Nephron progenitor cell (in vitro differentiated cells): ENCODE results near the gene ZFAND6.
A peak's percentile ranks its signal among the peaks of the same experiment; 100 is the strongest.

Source experiments
- DNase-seq: peaks from one replicate; pipeline ENCODE4 v3.0.0; 2021
- H3K27ac Mint-ChIP-seq: 2 replicates; pipeline ENCODE4 v1.8.0; 2021; ENCODE audit warnings: mild to moderate bottlenecking, moderate library complexity, mixed read lengths
- H3K27me3 Mint-ChIP-seq: 2 replicates; pipeline ENCODE4 v1.8.0; 2021; ENCODE audit warnings: mild to moderate bottlenecking, low read depth, mixed read lengths; ENCODE audit not compliant: poor library complexity
- H3K36me3 Mint-ChIP-seq: 2 replicates; pipeline ENCODE4 v1.8.0; 2021; ENCODE audit warnings: low read depth, mixed read lengths
- H3K4me1 Mint-ChIP-seq: 2 replicates; pipeline ENCODE4 v1.8.0; 2021; ENCODE audit warnings: mixed read lengths
- H3K4me3 Mint-ChIP-seq: 2 replicates; pipeline ENCODE4 v1.8.0; 2021; ENCODE audit warnings: mild to moderate bottlenecking, moderate library complexity, mixed read lengths
- H3K9me3 Mint-ChIP-seq: 2 replicates; pipeline ENCODE4 v1.8.0; 2021; ENCODE audit warnings: mild to moderate bottlenecking, moderate library complexity, mixed read lengths
- CTCF ChIP-seq: fragments of 200-600 bp; sonication (generic); IDR thresholded peaks from 2 replicates; pipeline ENCODE4 v1.5.0; 2021; ENCODE audit warnings: antibody characterized with exemption

The ZFAND6 gene

GRCh38 chr15:80087104-80087503 is 27.6 kb downstream of the ZFAND6 start:
- Mint-ChIP-seq H3K9me3 (peaks cover 20% of the 10 kb centered on the region), H3K4me1 (no peaks in the 10 kb centered on the region)

GRCh38 chr15:80090041-80090440 is 30.6 kb downstream of the ZFAND6 start:
- DNase-seq: no peak
- no peak overlapping the region for H3K4me3 Mint-ChIP-seq
- H3K27ac Mint-ChIP-seq: no peak overlapping the region
- peaks cover 2% of the 10 kb centered on the region for H3K4me1 Mint-ChIP-seq
- H3K9me3 Mint-ChIP-seq: peaks cover 20% of the 10 kb centered on the region
- TF ChIP-seq CTCF: no peak
- peaks cover 45% of the 10 kb centered on the region for H3K36me3 Mint-ChIP-seq
- H3K27me3 Mint-ChIP-seq: no peaks in the 10 kb centered on the region

More at GRCh38 chr15:80087104-80087503, 27.6 kb downstream of the ZFAND6 start:
- DNase-seq: no peak
- TF ChIP-seq CTCF: no peak
- peaks cover 46% of the 10 kb centered on the region for H3K36me3 Mint-ChIP-seq
- no peaks in the 10 kb centered on the region for H3K27me3 Mint-ChIP-seq
- no peak overlapping the region for H3K4me3 Mint-ChIP-seq
- H3K27ac Mint-ChIP-seq: no peak overlapping the region

GRCh38 chr15:80090879-80091503 is 31.5 kb downstream of the ZFAND6 start:
- TF ChIP-seq CTCF: no peak
- no peak for DNase-seq
- H3K27ac Mint-ChIP-seq: peak overlapping the region; percentile 14
- H3K27me3 Mint-ChIP-seq: no peaks in the 10 kb centered on the region
- peaks cover 7% of the 10 kb centered on the region for H3K4me1 Mint-ChIP-seq
- no peak overlapping the region for H3K4me3 Mint-ChIP-seq
- H3K9me3 Mint-ChIP-seq: peaks cover 20% of the 10 kb centered on the region
- peaks cover 45% of the 10 kb centered on the region for H3K36me3 Mint-ChIP-seq

DNA sequence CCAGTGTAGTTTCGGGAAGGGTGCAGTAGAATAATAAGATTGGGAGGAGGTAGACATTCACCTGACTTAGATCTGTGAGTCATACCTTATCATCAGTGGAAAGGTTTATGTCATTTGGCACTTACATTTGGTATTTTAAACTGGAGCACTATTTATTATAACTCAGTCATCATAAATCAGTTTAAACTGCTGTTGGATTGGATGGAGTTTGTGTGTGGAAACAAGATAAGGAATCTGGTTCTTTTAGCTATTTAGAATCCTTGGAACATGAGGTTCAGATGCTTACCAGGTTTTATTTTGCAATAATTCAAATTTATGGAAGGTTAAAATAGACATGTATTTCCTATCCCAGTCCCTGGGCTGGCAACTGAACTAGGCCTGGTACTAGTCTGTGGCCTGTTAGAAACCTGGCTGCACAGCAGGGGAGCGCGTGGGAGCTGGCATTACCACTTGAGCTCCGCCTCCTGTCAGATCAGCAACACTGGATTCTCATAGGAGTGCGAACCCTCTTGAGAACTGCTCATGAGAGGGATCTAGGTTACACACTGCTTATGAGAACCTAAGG is 34.5 kb downstream of the ZFAND6 start:
- no peak overlapping the region for H3K4me3 Mint-ChIP-seq
- peaks cover 11% of the 10 kb centered on the region for H3K9me3 Mint-ChIP-seq
- no peak overlapping the region for H3K27ac Mint-ChIP-seq
- no peak for TF ChIP-seq CTCF
- H3K27me3 Mint-ChIP-seq: no peaks in the 10 kb centered on the region
- DNase-seq: peak; percentile 22
- H3K36me3 Mint-ChIP-seq: peaks cover 23% of the 10 kb centered on the region
- H3K4me1 Mint-ChIP-seq: peaks cover 7% of the 10 kb centered on the region

DNA sequence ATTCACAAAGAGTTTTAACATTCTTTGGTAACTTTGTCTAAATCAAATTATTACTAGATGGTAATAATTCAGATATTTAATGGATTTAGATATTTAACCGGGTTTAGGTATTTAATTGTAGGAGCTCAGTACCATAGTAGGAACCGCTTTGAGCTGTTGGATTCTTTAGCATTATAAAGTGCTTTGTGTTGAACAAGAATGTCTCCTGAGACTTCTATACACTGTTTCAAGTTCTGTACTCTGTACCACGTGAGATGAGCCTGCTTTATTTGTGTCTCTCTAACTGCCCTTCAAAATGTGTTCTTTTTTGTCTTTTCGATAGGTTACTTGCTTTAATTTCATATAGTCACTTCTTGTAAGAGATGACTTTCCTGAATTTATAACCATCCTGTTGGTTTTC is 36.0 kb downstream of the ZFAND6 start:
- H3K27me3 Mint-ChIP-seq: no peaks in the 10 kb centered on the region
- TF ChIP-seq CTCF: no peak
- no peaks in the 10 kb centered on the region for H3K9me3 Mint-ChIP-seq
- no peak overlapping the region for H3K27ac Mint-ChIP-seq
- peaks cover 11% of the 10 kb centered on the region for H3K36me3 Mint-ChIP-seq
- no peak for DNase-seq
- no peak overlapping the region for H3K4me3 Mint-ChIP-seq
- H3K4me1 Mint-ChIP-seq: peaks cover 7% of the 10 kb centered on the region

DNA sequence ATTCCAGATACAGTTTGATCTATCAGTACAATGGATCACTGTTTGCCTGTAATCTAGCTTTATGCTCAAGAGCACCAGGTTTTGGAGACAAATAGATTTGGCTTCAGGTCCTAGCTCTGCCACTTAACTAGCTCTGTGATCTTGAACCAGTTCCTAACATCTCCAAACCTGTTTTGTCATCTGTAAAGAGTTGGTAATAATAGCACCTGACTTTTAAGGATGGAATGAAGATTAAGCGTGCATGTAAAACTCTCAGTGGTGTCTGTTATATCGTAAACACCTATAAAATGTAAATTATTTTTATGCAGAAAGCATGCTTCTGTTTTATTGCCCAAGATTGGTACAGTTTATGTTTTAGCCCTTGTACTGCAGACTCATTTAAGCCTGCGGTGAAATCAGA is 36.5 kb downstream of the ZFAND6 start:
- Mint-ChIP-seq H3K4me1 (peaks cover 7% of the 10 kb centered on the region), H3K27ac (no peak overlapping the region), H3K36me3 (peaks cover 13% of the 10 kb centered on the region)

More for the DNA sequence above, 36.5 kb downstream of the ZFAND6 start:
- Mint-ChIP-seq H3K9me3 (no peaks in the 10 kb centered on the region), H3K4me3 (no peak overlapping the region), H3K27me3 (no peaks in the 10 kb centered on the region)
- no peak for DNase-seq
- TF ChIP-seq CTCF: no peak
